Neural cell (in vitro differentiated cells): ENCODE results near the gene AK4. TPM values are rescaled to one million over a fixed set of nuclear protein-coding genes. Genes with fewer than 3 reads are reported as not detected.

ENCODE experiments used
- H2AFZ ChIP-seq: fragments of 200-600, 300-800 bp; sonication (generic), shearing (Covaris generic); 2 replicates; pipeline ENCODE4 v1.6.0; 2014; ENCODE audit warnings: low read depth, mild to moderate bottlenecking, antibody characterized with exemption, low read length, moderate library complexity
- H3F3A ChIP-seq: fragments of 200-600 bp; shearing (Covaris generic); 2 replicates; pipeline ENCODE4 v1.6.1; 2016; ENCODE audit warnings: mild to moderate bottlenecking, moderate library complexity, mixed read lengths, antibody characterized with exemption, low read length; ENCODE audit not compliant: insufficient read depth, poor library complexity, severe bottlenecking
- H3K27ac ChIP-seq: fragments of 200-600, 300-800 bp; sonication (generic), shearing (Covaris generic); 2 replicates; pipeline ENCODE4 v1.5.1; 2014; ENCODE audit warnings: mild to moderate bottlenecking, low read length, moderate library complexity
- H3K27me3 ChIP-seq: fragments of 300-800, 200-600 bp; sonication (generic), shearing (Covaris generic); 2 replicates; pipeline ENCODE4 v1.6.0; 2014; ENCODE audit warnings: mild to moderate bottlenecking, low read depth, low read length, moderate library complexity; ENCODE audit not compliant: insufficient read depth
- H3K36me3 ChIP-seq: fragments of 300-800, 200-600 bp; sonication (generic), shearing (Covaris generic); 2 replicates; pipeline ENCODE4 v1.5.1; 2014; ENCODE audit warnings: mild to moderate bottlenecking, antibody characterized with exemption, low read length, moderate library complexity; ENCODE audit not compliant: insufficient read depth
- H3K4me2 ChIP-seq: fragments of 300-800, 200-600 bp; sonication (generic), shearing (Covaris generic); 2 replicates; pipeline ENCODE4 v1.6.0; 2014; ENCODE audit warnings: mild to moderate bottlenecking, low read length
- H3K4me3 ChIP-seq: fragments of 300-800, 200-600 bp; sonication (generic), shearing (Covaris generic); 2 replicates; pipeline ENCODE4 v1.5.1; 2014; ENCODE audit warnings: mild to moderate bottlenecking, low read length, moderate library complexity
- H3K79me2 ChIP-seq: fragments of 200-600 bp; shearing (Covaris generic); replicated peaks from 2 replicates; pipeline ENCODE4 v1.6.0; 2014; ENCODE audit warnings: mild to moderate bottlenecking, low read length, moderate library complexity; ENCODE audit not compliant: insufficient read depth
- H3K9ac ChIP-seq: fragments of 300-800, 200-600 bp; sonication (generic), shearing (Covaris generic); 2 replicates; pipeline ENCODE4 v1.6.1; 2016; ENCODE audit warnings: mild to moderate bottlenecking, low read length, mixed read lengths
- H3K9me2 ChIP-seq: fragments of 200-600 bp; shearing (Covaris generic); 2 replicates; pipeline ENCODE4 v1.6.1; 2016; ENCODE audit warnings: mild to moderate bottlenecking, low read length, mixed read lengths; ENCODE audit not compliant: insufficient read depth
- H3K9me3 ChIP-seq: fragments of 200-600, 300-800 bp; sonication (generic), shearing (Covaris generic); 2 replicates; pipeline ENCODE4 v1.6.1; 2016; ENCODE audit warnings: mild to moderate bottlenecking, mixed run types, low read length, moderate library complexity, mixed read lengths
- H4K20me1 ChIP-seq: fragments of 200-600 bp; shearing (Covaris generic); 2 replicates; pipeline ENCODE4 v1.6.1; 2016; ENCODE audit warnings: mild to moderate bottlenecking, mixed run types; ENCODE audit not compliant: insufficient read depth
- EP300 ChIP-seq: fragments of 450-650 bp; conservative IDR thresholded peaks from 2 replicates; pipeline ENCODE4 v1.6.1; 2014; ENCODE audit warnings: antibody characterized with exemption, mild to moderate bottlenecking, moderate library complexity; ENCODE audit not compliant: poor library complexity, severe bottlenecking
- EZH2 ChIP-seq: fragments of 200-600, 300-800 bp; shearing (Covaris generic), sonication (generic); IDR thresholded peaks from 2 replicates; pipeline ENCODE4 v1.6.1; 2014; ENCODE audit warnings: antibody characterized with exemption, low read length, borderline replicate concordance, mild to moderate bottlenecking; ENCODE audit not compliant: insufficient read depth, poor library complexity, severe bottlenecking
- MXI1 ChIP-seq: fragments of 450-650 bp; conservative IDR thresholded peaks from 2 replicates; pipeline ENCODE4 v1.6.1; 2014; ENCODE audit warnings: antibody characterized with exemption, mild to moderate bottlenecking; ENCODE audit not compliant: poor library complexity, severe bottlenecking
- POLR2AphosphoS5 ChIP-seq: IDR thresholded peaks from 2 replicates; pipeline ENCODE4 v1.6.1; 2012
- RAD21 ChIP-seq: fragments of 450-650 bp; conservative IDR thresholded peaks from 2 replicates; pipeline ENCODE4 v1.6.1; 2014; ENCODE audit warnings: antibody characterized with exemption, mild to moderate bottlenecking, moderate library complexity
- SMC3 ChIP-seq: fragments of 450-650 bp; conservative IDR thresholded peaks from 2 replicates; pipeline ENCODE4 v1.6.1; 2014; ENCODE audit warnings: antibody characterized with exemption, mild to moderate bottlenecking, moderate library complexity; ENCODE audit not compliant: poor library complexity
- TAF1 ChIP-seq: IDR thresholded peaks from 2 replicates; pipeline ENCODE4 v1.6.1; 2012; ENCODE audit warnings: low read depth
- polyA plus RNA-seq: library from polyadenylated mRNA; depleted of rRNA; stranded (reverse); fragments of >200 nt; gene quantifications from 2 replicates; pipeline ENCODE4 v1.2.3, GENCODE V29; 2014
- TF ChIP-seq, protein P1 (sequence below): IDR thresholded peaks from 2 replicates; pipeline ENCODE4 v1.6.1; 2012; ENCODE audit warnings: borderline replicate concordance
- TF ChIP-seq, protein P2 (sequence below): fragments of 450-650 bp; IDR thresholded peaks from 2 replicates; pipeline ENCODE4 v1.5.1; 2014; ENCODE audit warnings: antibody characterized with exemption, mild to moderate bottlenecking, moderate library complexity; ENCODE audit not compliant: poor library complexity, severe bottlenecking

The AK4 gene
- polyA plus RNA-seq, 1 donor from 2014 or later: 1.9 TPM

DNA sequence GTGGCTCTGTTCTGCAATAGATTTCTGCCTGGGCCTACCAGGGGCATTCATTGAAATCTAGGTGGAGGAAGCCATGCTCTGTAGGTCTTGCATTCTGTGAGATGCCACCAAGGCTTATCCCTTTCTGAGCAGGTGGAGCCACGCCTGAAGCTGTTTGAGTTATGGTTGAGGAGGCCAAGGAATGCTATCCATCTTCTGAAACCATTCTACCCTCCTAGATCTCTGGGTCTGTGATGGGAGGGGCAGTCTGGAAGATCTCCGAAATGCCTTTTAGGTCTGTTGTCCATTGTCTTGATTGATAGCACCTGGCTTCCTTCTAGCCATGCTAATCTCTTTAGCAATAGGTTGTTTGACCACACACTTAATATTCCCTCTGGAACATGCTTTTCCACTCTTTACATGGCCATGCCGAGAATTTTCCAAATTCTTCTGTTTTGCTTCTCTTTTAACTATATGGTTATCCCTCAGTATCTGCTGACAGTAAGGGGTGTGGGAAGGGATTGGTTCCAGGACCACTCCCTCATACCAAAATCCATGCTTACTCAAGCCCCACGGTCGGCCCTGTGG, 45.2 kb downstream of the AK4 start:
- no peak overlapping the region for H3K4me3 ChIP-seq
- H2AFZ ChIP-seq: no peak overlapping the region
- TF ChIP-seq, protein P1, sequence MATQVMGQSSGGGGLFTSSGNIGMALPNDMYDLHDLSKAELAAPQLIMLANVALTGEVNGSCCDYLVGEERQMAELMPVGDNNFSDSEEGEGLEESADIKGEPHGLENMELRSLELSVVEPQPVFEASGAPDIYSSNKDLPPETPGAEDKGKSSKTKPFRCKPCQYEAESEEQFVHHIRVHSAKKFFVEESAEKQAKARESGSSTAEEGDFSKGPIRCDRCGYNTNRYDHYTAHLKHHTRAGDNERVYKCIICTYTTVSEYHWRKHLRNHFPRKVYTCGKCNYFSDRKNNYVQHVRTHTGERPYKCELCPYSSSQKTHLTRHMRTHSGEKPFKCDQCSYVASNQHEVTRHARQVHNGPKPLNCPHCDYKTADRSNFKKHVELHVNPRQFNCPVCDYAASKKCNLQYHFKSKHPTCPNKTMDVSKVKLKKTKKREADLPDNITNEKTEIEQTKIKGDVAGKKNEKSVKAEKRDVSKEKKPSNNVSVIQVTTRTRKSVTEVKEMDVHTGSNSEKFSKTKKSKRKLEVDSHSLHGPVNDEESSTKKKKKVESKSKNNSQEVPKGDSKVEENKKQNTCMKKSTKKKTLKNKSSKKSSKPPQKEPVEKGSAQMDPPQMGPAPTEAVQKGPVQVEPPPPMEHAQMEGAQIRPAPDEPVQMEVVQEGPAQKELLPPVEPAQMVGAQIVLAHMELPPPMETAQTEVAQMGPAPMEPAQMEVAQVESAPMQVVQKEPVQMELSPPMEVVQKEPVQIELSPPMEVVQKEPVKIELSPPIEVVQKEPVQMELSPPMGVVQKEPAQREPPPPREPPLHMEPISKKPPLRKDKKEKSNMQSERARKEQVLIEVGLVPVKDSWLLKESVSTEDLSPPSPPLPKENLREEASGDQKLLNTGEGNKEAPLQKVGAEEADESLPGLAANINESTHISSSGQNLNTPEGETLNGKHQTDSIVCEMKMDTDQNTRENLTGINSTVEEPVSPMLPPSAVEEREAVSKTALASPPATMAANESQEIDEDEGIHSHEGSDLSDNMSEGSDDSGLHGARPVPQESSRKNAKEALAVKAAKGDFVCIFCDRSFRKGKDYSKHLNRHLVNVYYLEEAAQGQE: no peak
- TF ChIP-seq POLR2AphosphoS5: no peak
- TF ChIP-seq MXI1: no peak
- no peak for TF ChIP-seq EP300
- no peak for TF ChIP-seq SMC3
- TF ChIP-seq, protein P2, sequence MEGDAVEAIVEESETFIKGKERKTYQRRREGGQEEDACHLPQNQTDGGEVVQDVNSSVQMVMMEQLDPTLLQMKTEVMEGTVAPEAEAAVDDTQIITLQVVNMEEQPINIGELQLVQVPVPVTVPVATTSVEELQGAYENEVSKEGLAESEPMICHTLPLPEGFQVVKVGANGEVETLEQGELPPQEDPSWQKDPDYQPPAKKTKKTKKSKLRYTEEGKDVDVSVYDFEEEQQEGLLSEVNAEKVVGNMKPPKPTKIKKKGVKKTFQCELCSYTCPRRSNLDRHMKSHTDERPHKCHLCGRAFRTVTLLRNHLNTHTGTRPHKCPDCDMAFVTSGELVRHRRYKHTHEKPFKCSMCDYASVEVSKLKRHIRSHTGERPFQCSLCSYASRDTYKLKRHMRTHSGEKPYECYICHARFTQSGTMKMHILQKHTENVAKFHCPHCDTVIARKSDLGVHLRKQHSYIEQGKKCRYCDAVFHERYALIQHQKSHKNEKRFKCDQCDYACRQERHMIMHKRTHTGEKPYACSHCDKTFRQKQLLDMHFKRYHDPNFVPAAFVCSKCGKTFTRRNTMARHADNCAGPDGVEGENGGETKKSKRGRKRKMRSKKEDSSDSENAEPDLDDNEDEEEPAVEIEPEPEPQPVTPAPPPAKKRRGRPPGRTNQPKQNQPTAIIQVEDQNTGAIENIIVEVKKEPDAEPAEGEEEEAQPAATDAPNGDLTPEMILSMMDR: no peak
- no peak for TF ChIP-seq EZH2
- no peak for TF ChIP-seq RAD21
- no peak for TF ChIP-seq TAF1
- no peak overlapping the region for H3K27ac ChIP-seq
- no peaks in the 10 kb centered on the region for H3K79me2 ChIP-seq
- H4K20me1 ChIP-seq: no peaks in the 10 kb centered on the region
- H3F3A ChIP-seq: no peaks in the 10 kb centered on the region
- H3K27me3 ChIP-seq: no peaks in the 10 kb centered on the region
- H3K9ac ChIP-seq: no peak overlapping the region
- no peaks in the 10 kb centered on the region for H3K36me3 ChIP-seq
- H3K9me2 ChIP-seq: no peaks in the 10 kb centered on the region
- H3K4me2 ChIP-seq: no peak overlapping the region
- H3K9me3 ChIP-seq: no peaks in the 10 kb centered on the region

DNA sequence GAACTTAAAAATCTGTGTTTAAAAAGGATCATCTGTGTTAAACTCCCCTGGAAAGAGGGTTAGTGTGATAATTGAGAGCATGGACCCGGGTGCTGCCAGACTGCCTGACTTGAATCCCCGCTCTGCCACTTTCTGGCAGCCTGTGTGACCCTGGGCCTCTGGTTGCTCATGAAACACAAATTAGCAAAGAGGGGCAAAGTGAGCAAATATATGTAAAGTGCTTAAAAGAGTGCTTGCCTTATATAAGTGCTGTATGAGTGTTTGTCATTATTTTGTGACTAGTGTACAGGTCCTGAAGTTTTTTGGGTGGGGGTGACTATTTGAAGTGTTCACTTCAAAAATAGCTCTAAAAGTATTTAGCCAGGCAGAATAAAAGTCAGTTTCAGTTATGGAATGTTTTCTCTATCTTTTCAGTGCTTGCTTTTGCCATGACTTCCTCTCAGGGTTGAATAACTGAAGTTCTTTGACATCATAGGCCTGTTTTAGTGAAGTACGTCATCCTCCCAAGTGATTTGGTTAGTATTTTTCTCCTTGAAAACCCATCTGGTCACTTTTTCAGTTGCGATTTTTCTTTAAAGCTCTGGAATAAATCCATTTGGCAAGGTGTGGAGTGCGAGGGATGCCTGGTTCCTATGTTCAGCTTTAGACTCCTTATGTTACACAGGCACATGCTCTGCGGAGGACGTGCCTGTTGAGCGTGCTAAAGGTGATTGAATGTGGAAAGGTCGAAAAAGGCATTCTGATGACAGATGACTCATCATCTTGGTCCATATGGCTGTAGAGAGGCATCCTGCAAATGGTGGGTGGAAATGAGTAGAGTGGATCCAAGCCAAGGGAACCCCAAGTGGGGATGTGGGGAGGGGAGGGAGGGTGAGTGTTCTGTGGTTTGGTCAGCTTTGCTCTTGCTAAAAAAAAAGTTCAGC, 47.8 kb downstream of the AK4 start:
- Histone ChIP-seq H3K9ac (no peak overlapping the region), H3K36me3 (no peaks in the 10 kb centered on the region), H3K79me2 (no peaks in the 10 kb centered on the region), H3K4me3 (no peak overlapping the region), H3K27ac (no peak overlapping the region), H3K4me2 (no peak overlapping the region), H4K20me1 (no peaks in the 10 kb centered on the region), H3F3A (no peaks in the 10 kb centered on the region), H3K9me3 (no peaks in the 10 kb centered on the region), H2AFZ (no peak overlapping the region), H3K9me2 (no peaks in the 10 kb centered on the region), H3K27me3 (no peaks in the 10 kb centered on the region)
- no peak for TF ChIP-seq MXI1
- TF ChIP-seq SMC3: no peak
- TF ChIP-seq, protein P2: no peak
- no peak for TF ChIP-seq TAF1
- TF ChIP-seq RAD21: no peak
- no peak for TF ChIP-seq POLR2AphosphoS5
- no peak for TF ChIP-seq EP300
